GM12878 (cell line): Measurements from ENCODE around the gene RALGPS1. TPM values are rescaled to one million over a fixed set of nuclear protein-coding genes. Genes with fewer than 3 reads are reported as not detected.

ENCODE experiments used
- ATAC-seq: fragments of 200-7000 bp; cut with Tn5 transposase; 3 replicates; pipeline ENCODE4 v1.9.1; 2020; ENCODE audit warnings: mild to moderate bottlenecking, moderate library complexity
- BruUV-seq: library from RNA; stranded (reverse); fragments of 400-500 nt; replicated peaks from 2 replicates; lab custom pipeline; 2021; lab: Mats Ljungman, UMichigan
- CTCF ChIA-PET: fragments of 300-600 bp; sonication (Branson Sonifier 250); formaldehyde crosslinking; extraction: SDS; loops from one replicate; lab custom pipeline; 2021; ENCODE audit warnings: inconsistent platforms; lab: Yijun Ruan, JAX
- POLR2A ChIA-PET: fragments of 350-600 bp; formaldehyde crosslinking; extraction: SDS; loops from one replicate; lab custom pipeline; 2021; ENCODE audit warnings: inconsistent platforms; lab: Charles Lee
- RAD21 ChIA-PET: fragments of 300-600 bp; sonication (Branson Sonifier 250); formaldehyde crosslinking; loops from one replicate; lab custom pipeline; 2023; ENCODE audit warnings: antibody characterized with exemption; ENCODE audit not compliant: unreplicated experiment; lab: Charles Lee
- SMC1A ChIA-PET: fragments of 300-600 bp; sonication (Branson Sonifier 250); formaldehyde crosslinking; loops from one replicate; lab custom pipeline; 2023; ENCODE audit not compliant: unreplicated experiment, uncharacterized antibody; lab: Charles Lee
- DNase-seq: peaks from one replicate; pipeline ENCODE4 v3.0.0-alpha.2; 2011; ENCODE audit warnings: low read depth, low spot score
- FAIRE-seq: peaks from 3 replicates; lab custom pipeline; 2011; peaks lifted over from hg19 to GRCh38; lab: Jason Lieb, UNC
- H2AFZ ChIP-seq: 2 replicates; pipeline ENCODE4 v1.6.0; 2011; ENCODE audit warnings: low read depth, low read length, control low read depth; ENCODE audit not compliant: control insufficient read depth
- H3K27ac ChIP-seq: 2 replicates; pipeline ENCODE4 v1.5.1; 2011; ENCODE audit warnings: control low read depth; ENCODE audit not compliant: control insufficient read depth, insufficient read depth
- H3K27me3 ChIP-seq, 2 experiments: replicated peaks in 1 of 2; 2 replicates each; pipeline versions ENCODE4 v1.6.0 to v1.6.1; 2011; ENCODE audit warnings: low read length in 1 of 2; ENCODE audit not compliant: control insufficient read depth in 2 of 2, insufficient read depth in 2 of 2
- H3K36me3 ChIP-seq, 2 experiments: 2 replicates each; pipeline ENCODE4 v1.5.1; 2011; ENCODE audit warnings: low read length in 1 of 2; ENCODE audit not compliant: control insufficient read depth in 2 of 2, insufficient read depth in 2 of 2
- H3K4me1 ChIP-seq: 2 replicates; pipeline ENCODE4 v1.6.1; 2011; ENCODE audit warnings: mild to moderate bottlenecking, low read length, moderate library complexity, mixed read lengths; ENCODE audit not compliant: control insufficient read depth, insufficient read depth
- H3K4me2 ChIP-seq: 2 replicates; pipeline ENCODE4 v1.6.0; 2011; ENCODE audit warnings: control low read depth; ENCODE audit not compliant: control insufficient read depth, insufficient read depth
- H3K4me3 ChIP-seq: fragments of 200-600 bp; sonication (generic); 2 replicates; pipeline ENCODE4 v1.5.1; 2016
- H3K79me2 ChIP-seq: 2 replicates; pipeline ENCODE4 v1.6.0; 2011; ENCODE audit warnings: low read length; ENCODE audit not compliant: control insufficient read depth, insufficient read depth
- H3K9ac ChIP-seq: 2 replicates; pipeline ENCODE4 v1.8.0; 2011; ENCODE audit warnings: low read length, control low read depth, mixed read lengths; ENCODE audit not compliant: control insufficient read depth, insufficient read depth
- H3K9me3 ChIP-seq: replicated peaks from 3 replicates; pipeline ENCODE4 v1.5.1; 2011; ENCODE audit warnings: mild to moderate bottlenecking, low read length; ENCODE audit not compliant: control insufficient read depth, insufficient read depth
- H4K20me1 ChIP-seq: 2 replicates; pipeline ENCODE4 v1.6.0; 2011; ENCODE audit not compliant: control insufficient read depth, insufficient read depth
- BACH1 ChIP-seq: fragments of 450-650 bp; IDR thresholded peaks from 2 replicates; pipeline ENCODE4 v1.6.1; 2017; ENCODE audit warnings: mild to moderate bottlenecking, borderline replicate concordance
- BCL3 ChIP-seq: IDR thresholded peaks from 2 replicates; pipeline ENCODE4 v1.6.1; 2011; ENCODE audit warnings: borderline replicate concordance, low read depth, mild to moderate bottlenecking, moderate library complexity, low read length; ENCODE audit not compliant: insufficient read depth, poor library complexity, severe bottlenecking
- E4F1 ChIP-seq: fragments of 450-650 bp; IDR thresholded peaks from 2 replicates; pipeline ENCODE4 v1.6.1; 2018; ENCODE audit warnings: borderline replicate concordance, mild to moderate bottlenecking; ENCODE audit not compliant: partially characterized antibody
- MTA2 ChIP-seq: fragments of 450-650 bp; IDR thresholded peaks from 2 replicates; pipeline ENCODE4 v1.6.1; 2016; ENCODE audit warnings: low read depth, mild to moderate bottlenecking, moderate library complexity
- NR2F1 ChIP-seq: fragments of 450-650 bp; conservative IDR thresholded peaks from 2 replicates; pipeline ENCODE4 v1.6.1; 2017; ENCODE audit warnings: mild to moderate bottlenecking
- NRF1 ChIP-seq: conservative IDR thresholded peaks from 2 replicates; pipeline ENCODE4 v1.6.1; 2011; ENCODE audit warnings: mild to moderate bottlenecking, low read depth, low read length, improper control_type of control experiment
- PAX5 ChIP-seq: IDR thresholded peaks from 2 replicates; pipeline ENCODE4 v1.6.1; 2011; ENCODE audit warnings: low read depth, low read length, borderline replicate concordance
- RBBP5 ChIP-seq: fragments of 200-600 bp; sonication (generic); conservative IDR thresholded peaks from 2 replicates; pipeline ENCODE4 v1.6.1; 2016
- SIX5 ChIP-seq: IDR thresholded peaks from 2 replicates; pipeline ENCODE4 v1.6.1; 2011; ENCODE audit warnings: mild to moderate bottlenecking, low read depth, low read length, moderate library complexity; ENCODE audit not compliant: severe bottlenecking
- SMAD1 ChIP-seq: fragments of 450-650 bp; IDR thresholded peaks from 2 replicates; pipeline ENCODE4 v1.6.1; 2018; ENCODE audit warnings: mild to moderate bottlenecking, low read depth; ENCODE audit not compliant: partially characterized antibody
- YY1 ChIP-seq: IDR thresholded peaks from 2 replicates; pipeline ENCODE4 v1.6.1; 2011; ENCODE audit warnings: low read depth, mild to moderate bottlenecking, low read length
- ZBTB40 ChIP-seq: fragments of 450-650 bp; IDR thresholded peaks from 2 replicates; pipeline ENCODE4 v1.6.1; 2016; ENCODE audit warnings: mild to moderate bottlenecking, moderate library complexity, borderline replicate concordance
- ZNF217 ChIP-seq: fragments of 450-650 bp; IDR thresholded peaks from 2 replicates; pipeline ENCODE4 v1.6.1; 2017; ENCODE audit warnings: antibody characterized with exemption, mild to moderate bottlenecking
- WGBS: methylation state at CpG from one replicate; pipeline ENCODE4 v1.1.6; 2016; ENCODE audit warnings: low lambda C conversion rate; ENCODE audit not compliant: insufficient replicate concordance, insufficient coverage; ENCODE audit errors: missing lambda C conversion rate; 5-methylcytosine and 5-hydroxymethylcytosine counted together
- in situ Hi-C: fragments of 300-500 bp; cut with MboI; formaldehyde crosslinking; loops from 9 replicates; pipeline ENCODE4 v1.14.3; 2018; ENCODE audit warnings: mixed read lengths
- intact Hi-C: fragments of 100-400 bp; cut with micrococcal nuclease; formaldehyde crosslinking; loops from one replicate; pipeline ENCODE4 v1.14.2; 2022; ENCODE audit not compliant: unreplicated experiment
- polyA plus RNA-seq, 11 experiments: library from polyadenylated mRNA; depleted of rRNA in 4 of 11; unstranded in 6 of 11; stranded (reverse) in 5 of 11; fragments of >200 nt; fragmentation: Nextera tagmentation in 4 of 11; fragmentation: Illumina TruSeq in 1 of 11; extraction: Ambion mirVana in 4 of 11; extraction: Trizol in 1 of 11; gene quantifications; 1 replicate in 1 of 11; 2 replicates in 10 of 11; pipeline versions ENCODE4 v1.2.1 to v1.2.3, GENCODE V29; 2011 to 2016; ENCODE audit warnings: inconsistent platforms in 2 of 11, missing spikeins in 2 of 11, low read depth in 1 of 11
- total RNA-seq, 4 experiments: library from RNA; depleted of rRNA in 3 of 4; stranded (reverse); fragments of >200 nt in 3 of 4; fragmentation: Illumina TruSeq in 1 of 4; extraction: Trizol in 1 of 4; gene quantifications; 2 replicates each; pipeline versions ENCODE4 v1.2.1 to v1.2.3, GENCODE V29; 2013 to 2021
- TF ChIP-seq, protein P1 (sequence below): fragments of 450-650 bp; IDR thresholded peaks from 2 replicates; pipeline ENCODE4 v1.6.1; 2016; ENCODE audit warnings: mild to moderate bottlenecking

Gene RALGPS1
- total and polyA plus RNA-seq, 10 of the 15 experiments (the other 5 are each of a cell fraction or from before 2014, with no cell fraction given): 0.13 to 5.6 (median 2.7) TPM

DNA sequence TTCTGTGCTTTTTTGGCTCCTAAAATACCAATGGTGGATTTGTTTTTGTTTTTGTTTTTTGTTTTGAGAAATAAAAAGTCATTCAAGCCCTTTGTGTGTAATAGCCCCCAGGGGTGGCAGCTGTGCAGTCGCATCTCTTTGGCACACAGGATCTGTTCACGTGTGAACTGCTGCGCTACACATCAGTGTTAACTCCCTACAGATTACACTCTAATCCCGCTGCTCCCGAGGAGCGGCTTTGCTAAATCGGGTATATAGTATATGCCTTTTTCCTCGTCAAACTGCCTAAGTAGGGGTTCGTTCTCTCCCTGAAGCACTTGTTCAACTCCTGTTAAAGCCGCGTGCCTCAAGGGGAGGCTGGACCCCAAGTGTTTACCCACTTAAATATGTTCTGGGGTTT is 31.8 kb upstream of the RALGPS1 start:
- no peaks in the 10 kb centered on the region for H3K9me3 ChIP-seq
- ChIA-PET CTCF (interaction anchor here (1.3 kb wide), 1 partner anchor 10 kb away, joined by 4 read pairs; no protein-coding TSS in a partner anchor), POLR2A (no interaction called here), RAD21 (no interaction called here), SMC1A (no interaction called here)
- no peak for DNase-seq
- no peak overlapping the region for H3K27ac ChIP-seq
- H3K4me3 ChIP-seq: no peak overlapping the region
- H3K9ac ChIP-seq: no peak overlapping the region
- no peaks in the 10 kb centered on the region for H3K4me1 ChIP-seq
- no peak for FAIRE-seq
- H3K27me3 ChIP-seq: no peaks in the 10 kb centered on the region
- H3K36me3 ChIP-seq: peaks cover 10 to 24% of the 10 kb centered on the region in 2 experiments
- H4K20me1 ChIP-seq: no peaks in the 10 kb centered on the region
- WGBS: 96% methylated on average over 11 of the region's 11 CpGs
- no peaks in the 10 kb centered on the region for H3K79me2 ChIP-seq
- no peak for ATAC-seq
- intact Hi-C loops: no loop called here
- in situ Hi-C loops: no loop called here
- no peak overlapping the region for H2AFZ ChIP-seq
- H3K4me2 ChIP-seq: no peak overlapping the region
- BruUV-seq: no TSS peak
- no peak for TF ChIP-seq SMAD1
- TF ChIP-seq PAX5: no peak
- no peak for TF ChIP-seq MTA2
- no peak for TF ChIP-seq NRF1
- no peak for TF ChIP-seq BACH1
- no peak for TF ChIP-seq ZNF217
- TF ChIP-seq YY1: no peak
- TF ChIP-seq RBBP5: no peak
- TF ChIP-seq NR2F1: no peak
- no peak for TF ChIP-seq SIX5
- no peak for TF ChIP-seq E4F1
- TF ChIP-seq ZBTB40: no peak
- TF ChIP-seq BCL3: no peak
- TF ChIP-seq, protein P1, sequence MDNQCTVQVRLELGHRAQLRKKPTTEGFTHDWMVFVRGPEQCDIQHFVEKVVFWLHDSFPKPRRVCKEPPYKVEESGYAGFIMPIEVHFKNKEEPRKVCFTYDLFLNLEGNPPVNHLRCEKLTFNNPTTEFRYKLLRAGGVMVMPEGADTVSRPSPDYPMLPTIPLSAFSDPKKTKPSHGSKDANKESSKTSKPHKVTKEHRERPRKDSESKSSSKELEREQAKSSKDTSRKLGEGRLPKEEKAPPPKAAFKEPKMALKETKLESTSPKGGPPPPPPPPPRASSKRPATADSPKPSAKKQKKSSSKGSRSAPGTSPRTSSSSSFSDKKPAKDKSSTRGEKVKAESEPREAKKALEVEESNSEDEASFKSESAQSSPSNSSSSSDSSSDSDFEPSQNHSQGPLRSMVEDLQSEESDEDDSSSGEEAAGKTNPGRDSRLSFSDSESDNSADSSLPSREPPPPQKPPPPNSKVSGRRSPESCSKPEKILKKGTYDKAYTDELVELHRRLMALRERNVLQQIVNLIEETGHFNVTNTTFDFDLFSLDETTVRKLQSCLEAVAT: no peak
